Activated CD4-positive, CD25-positive, alpha-beta regulatory T cell treated with anti-CD3 and anti-CD28 coated beads, Interleukin-2, amount 50 U/mL, for 16 hours (primary cell): Measurements from ENCODE around the gene FN3K.

Experiments used
- DNase-seq: peaks from one replicate; pipeline ENCODE4 v3.0.0-alpha.2; 2020; ENCODE audit warnings: low read depth, low spot score

The FN3K gene

GRCh38 chr17:82795615-82796014 lies 60.2 kb downstream of the FN3K start:
- DNase-seq: no peak

GRCh38 chr17:82797061-82797460 lies 61.6 kb downstream of the FN3K start:
- no peak for DNase-seq

DNA sequence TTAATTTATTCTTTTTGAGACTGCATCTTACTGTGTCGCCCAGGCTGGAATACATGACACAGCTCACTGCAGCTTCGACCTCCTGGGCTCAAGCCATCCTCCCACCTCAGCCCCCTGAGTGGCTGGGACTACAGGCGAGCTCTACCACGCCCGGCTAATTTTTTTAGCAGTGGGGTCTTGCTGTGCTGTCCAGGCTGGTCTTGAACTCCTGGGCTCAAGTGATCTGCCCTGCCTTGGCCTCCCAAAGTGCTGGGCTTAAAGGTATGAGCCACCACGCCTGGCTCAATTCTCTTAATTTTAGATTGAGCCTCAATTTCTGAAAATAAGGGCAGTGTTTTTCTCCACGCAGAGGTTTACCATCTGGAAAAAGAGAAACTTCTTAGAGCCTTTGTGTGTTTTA lies 63.3 kb downstream of the FN3K start:
- no peak for DNase-seq

DNA sequence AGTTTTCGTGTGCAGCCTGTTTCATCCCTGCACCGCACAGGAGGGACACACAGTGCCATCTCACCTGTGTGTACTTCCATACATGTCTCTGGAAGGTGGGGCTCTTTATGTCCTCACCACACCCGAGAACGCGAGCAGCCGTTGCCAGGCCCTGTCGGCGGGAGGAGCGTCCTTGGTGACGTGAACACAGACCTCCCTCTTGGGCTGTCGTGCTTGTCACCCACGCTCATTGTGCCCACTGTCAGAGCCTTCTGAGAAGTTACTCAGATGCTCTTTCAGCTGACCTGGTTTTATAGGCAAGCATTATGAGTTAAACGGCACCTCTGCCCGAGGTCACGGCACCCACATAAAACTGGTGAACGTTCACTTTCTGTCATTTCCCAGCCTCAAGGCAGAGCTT lies 64.2 kb downstream of the FN3K start:
- DNase-seq: no peak
